GM12891 (cell line): ENCODE measurements around the gene DUSP12.

Experiments used
- POLR2A ChIP-seq: IDR thresholded peaks from 2 replicates; pipeline ENCODE4 v1.6.1; 2011; ENCODE audit warnings: low read depth, low read length, control low read depth
- TAF1 ChIP-seq: IDR thresholded peaks from 2 replicates; pipeline ENCODE4 v1.6.1; 2011; ENCODE audit warnings: low read depth, low read length, control low read depth

- TF ChIP-seq POLR2A: no peak
- no peak for TF ChIP-seq TAF1
Observed at GRCh38 chr1:161792740-161793139, 43.2 kb downstream of the DUSP12 start.
